Smooth muscle cell (in vitro differentiated cells): ENCODE measurements around the gene BMPR1B. TPM values are rescaled to one million over a fixed set of nuclear protein-coding genes. Genes with fewer than 3 reads are reported as not detected.

ENCODE experiments used
- DNase-seq: peaks from one replicate; lab custom pipeline; 2025; ENCODE audit not compliant: unreplicated experiment; lab: John Stamatoyannopoulos, UW
- H2AFZ ChIP-seq: fragments of 200-600 bp; sonication (generic); 2 replicates; pipeline ENCODE4 v1.6.0; 2016; ENCODE audit warnings: antibody characterized with exemption, low read depth, mild to moderate bottlenecking
- H3F3A ChIP-seq: fragments of 200-600 bp; sonication (generic); 2 replicates; pipeline ENCODE4 v1.6.0; 2017; ENCODE audit warnings: antibody characterized with exemption, low read depth
- H3K27ac ChIP-seq: fragments of 200-600 bp; sonication (generic); 2 replicates; pipeline ENCODE4 v1.5.1; 2016; ENCODE audit warnings: low read depth, mild to moderate bottlenecking
- H3K27me3 ChIP-seq: fragments of 200-600 bp; sonication (generic); 2 replicates; pipeline ENCODE4 v1.6.1; 2016; ENCODE audit warnings: low read depth, mild to moderate bottlenecking
- H3K36me3 ChIP-seq: fragments of 200-600 bp; sonication (generic); 2 replicates; pipeline ENCODE4 v1.5.1; 2016; ENCODE audit warnings: low read depth
- H3K4me1 ChIP-seq: fragments of 200-600 bp; sonication (generic); 2 replicates; pipeline ENCODE4 v1.5.1; 2016; ENCODE audit warnings: low read depth
- H3K4me2 ChIP-seq: fragments of 200-600 bp; sonication (generic); 2 replicates; pipeline ENCODE4 v1.6.0; 2016; ENCODE audit warnings: mild to moderate bottlenecking
- H3K4me3 ChIP-seq: fragments of 200-600 bp; sonication (generic); 2 replicates; pipeline ENCODE4 v1.5.1; 2016; ENCODE audit warnings: mild to moderate bottlenecking
- H3K79me2 ChIP-seq: fragments of 200-600 bp; sonication (generic); 2 replicates; pipeline ENCODE4 v1.6.0; 2016; ENCODE audit warnings: low read depth, mild to moderate bottlenecking
- H3K9ac ChIP-seq: fragments of 200-600 bp; sonication (generic); 2 replicates; pipeline ENCODE4 v1.6.0; 2016; ENCODE audit warnings: low read depth
- H3K9me3 ChIP-seq: fragments of 200-600 bp; sonication (generic); replicated peaks from 2 replicates; pipeline ENCODE4 v1.5.1; 2016; ENCODE audit warnings: low read depth
- H4K20me1 ChIP-seq: fragments of 200-600 bp; sonication (generic); 2 replicates; pipeline ENCODE4 v1.6.0; 2016; ENCODE audit warnings: low read depth
- WGBS: methylation state at CpG from one replicate; pipeline ENCODE4 v1.1.7; 2016; ENCODE audit warnings: low lambda C conversion rate; 5-methylcytosine and 5-hydroxymethylcytosine counted together
- polyA plus RNA-seq: library from polyadenylated mRNA; unstranded; fragments of >200 nt; fragmentation: Nextera tagmentation; extraction: Ambion mirVana; gene quantifications from 2 replicates; pipeline ENCODE4 v1.2.1, GENCODE V29; 2016
- total RNA-seq: library from RNA; depleted of rRNA; stranded (reverse); fragments of >200 nt; gene quantifications from 2 replicates; pipeline ENCODE4 v1.2.3, GENCODE V29; 2014
- TF ChIP-seq, protein P1 (sequence below): fragments of 200-600 bp; sonication (generic); IDR thresholded peaks from 2 replicates; pipeline ENCODE4 v1.5.1; 2017; ENCODE audit warnings: borderline replicate concordance, mild to moderate bottlenecking, antibody characterized with exemption; ENCODE audit not compliant: insufficient read depth, poor library complexity, severe bottlenecking

Gene BMPR1B
- total and polyA plus RNA-seq, 2 experiments from 2014 or later = 0.03 to 1.2 TPM

DNA sequence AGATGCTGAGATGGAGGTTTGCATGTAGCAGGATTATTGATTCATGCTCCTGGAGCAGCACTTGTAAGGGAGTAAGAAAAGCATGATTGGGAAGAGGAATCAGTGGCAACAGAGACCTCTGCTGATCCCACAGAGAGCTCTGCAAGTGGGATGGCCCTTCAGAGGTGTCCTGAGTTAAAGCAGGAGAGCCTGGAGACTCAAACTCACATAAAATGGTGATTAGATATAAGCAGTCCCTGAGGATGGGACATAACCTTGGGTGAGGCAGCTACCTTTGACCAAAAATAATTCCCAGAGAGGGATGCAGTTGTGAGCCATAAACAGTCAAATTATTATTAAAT lies 25.4 kb upstream of the BMPR1B start:
- no peaks in the 10 kb centered on the region for H3K4me1 ChIP-seq
- no peak overlapping the region for H2AFZ ChIP-seq
- no peaks in the 10 kb centered on the region for H3K27me3 ChIP-seq
- no peak overlapping the region for H3K4me3 ChIP-seq
- H3K79me2 ChIP-seq = no peaks in the 10 kb centered on the region
- no peaks in the 10 kb centered on the region for H3K9me3 ChIP-seq
- DNase-seq = no peak
- H4K20me1 ChIP-seq = no peaks in the 10 kb centered on the region
- no peaks in the 10 kb centered on the region for H3F3A ChIP-seq
- TF ChIP-seq, protein P1, sequence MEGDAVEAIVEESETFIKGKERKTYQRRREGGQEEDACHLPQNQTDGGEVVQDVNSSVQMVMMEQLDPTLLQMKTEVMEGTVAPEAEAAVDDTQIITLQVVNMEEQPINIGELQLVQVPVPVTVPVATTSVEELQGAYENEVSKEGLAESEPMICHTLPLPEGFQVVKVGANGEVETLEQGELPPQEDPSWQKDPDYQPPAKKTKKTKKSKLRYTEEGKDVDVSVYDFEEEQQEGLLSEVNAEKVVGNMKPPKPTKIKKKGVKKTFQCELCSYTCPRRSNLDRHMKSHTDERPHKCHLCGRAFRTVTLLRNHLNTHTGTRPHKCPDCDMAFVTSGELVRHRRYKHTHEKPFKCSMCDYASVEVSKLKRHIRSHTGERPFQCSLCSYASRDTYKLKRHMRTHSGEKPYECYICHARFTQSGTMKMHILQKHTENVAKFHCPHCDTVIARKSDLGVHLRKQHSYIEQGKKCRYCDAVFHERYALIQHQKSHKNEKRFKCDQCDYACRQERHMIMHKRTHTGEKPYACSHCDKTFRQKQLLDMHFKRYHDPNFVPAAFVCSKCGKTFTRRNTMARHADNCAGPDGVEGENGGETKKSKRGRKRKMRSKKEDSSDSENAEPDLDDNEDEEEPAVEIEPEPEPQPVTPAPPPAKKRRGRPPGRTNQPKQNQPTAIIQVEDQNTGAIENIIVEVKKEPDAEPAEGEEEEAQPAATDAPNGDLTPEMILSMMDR = no peak
- H3K9ac ChIP-seq = no peak overlapping the region
- H3K36me3 ChIP-seq = no peaks in the 10 kb centered on the region
- no peak overlapping the region for H3K4me2 ChIP-seq
- no peak overlapping the region for H3K27ac ChIP-seq

DNA sequence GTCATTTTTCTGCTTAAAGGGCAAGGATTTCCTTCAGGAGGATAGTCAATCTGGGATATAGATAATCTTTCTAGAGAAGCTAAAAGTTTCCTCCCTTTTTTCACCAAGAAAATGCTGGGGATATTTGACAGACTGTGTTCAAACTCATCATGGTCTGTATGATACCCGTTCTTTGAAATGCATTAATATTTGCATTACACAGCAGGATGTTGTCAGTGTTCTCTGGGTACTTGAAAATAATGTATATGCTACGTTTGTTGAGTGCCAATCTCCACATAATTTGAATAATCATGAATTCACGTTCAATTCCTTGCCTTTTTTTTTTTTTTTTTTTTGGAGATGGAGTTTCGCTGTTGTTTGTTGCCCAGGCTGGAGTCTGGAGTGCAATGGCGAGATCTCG lies 18.0 kb upstream of the BMPR1B start:
- Histone ChIP-seq H3K9me3 (no peaks in the 10 kb centered on the region), H3K4me3 (no peak overlapping the region), H4K20me1 (no peaks in the 10 kb centered on the region), H3K9ac (no peak overlapping the region), H3F3A (peaks cover 4% of the 10 kb centered on the region), H2AFZ (no peak overlapping the region), H3K36me3 (no peaks in the 10 kb centered on the region), H3K4me1 (no peaks in the 10 kb centered on the region), H3K4me2 (no peak overlapping the region), H3K27ac (no peak overlapping the region), H3K27me3 (peaks cover 7% of the 10 kb centered on the region), H3K79me2 (no peaks in the 10 kb centered on the region)
- no peak for DNase-seq
- WGBS = 85% methylated on average over 6 of the region's 6 CpGs
- TF ChIP-seq, protein P1 = no peak

DNA sequence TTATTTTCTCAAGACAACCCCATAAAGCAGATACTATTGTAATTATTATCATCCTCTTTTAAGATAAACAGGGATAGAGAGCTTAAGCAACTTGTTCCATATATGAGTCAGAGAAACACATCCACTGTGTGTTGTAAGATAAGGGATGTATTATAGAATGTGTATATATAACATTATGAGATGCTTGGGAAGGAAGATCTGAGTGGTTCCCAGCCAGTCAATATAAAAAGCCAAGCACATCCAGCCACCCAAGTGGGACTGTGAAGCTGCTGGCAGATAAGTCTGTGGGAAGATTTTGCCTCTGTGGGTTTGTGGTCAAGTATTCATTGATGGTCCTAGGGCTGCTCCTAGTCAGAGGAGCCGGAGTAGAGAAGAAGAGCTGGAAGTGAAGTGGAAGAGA lies 16.5 kb upstream of the BMPR1B start:
- Histone ChIP-seq H3K9me3 (no peaks in the 10 kb centered on the region), H3K36me3 (no peaks in the 10 kb centered on the region), H3K79me2 (no peaks in the 10 kb centered on the region), H3K27me3 (peaks cover 15% of the 10 kb centered on the region), H3K4me1 (no peaks in the 10 kb centered on the region), H3K4me2 (peak overlapping the region; percentile 39), H3F3A (peaks cover 4% of the 10 kb centered on the region), H3K9ac (no peak overlapping the region), H3K27ac (peak overlapping the region; percentile 61), H2AFZ (no peak overlapping the region), H3K4me3 (no peak overlapping the region), H4K20me1 (no peaks in the 10 kb centered on the region)
- no peak for DNase-seq
- TF ChIP-seq, protein P1 = no peak
- 32% methylated on average over 1 of the region's 1 CpG for WGBS

DNA sequence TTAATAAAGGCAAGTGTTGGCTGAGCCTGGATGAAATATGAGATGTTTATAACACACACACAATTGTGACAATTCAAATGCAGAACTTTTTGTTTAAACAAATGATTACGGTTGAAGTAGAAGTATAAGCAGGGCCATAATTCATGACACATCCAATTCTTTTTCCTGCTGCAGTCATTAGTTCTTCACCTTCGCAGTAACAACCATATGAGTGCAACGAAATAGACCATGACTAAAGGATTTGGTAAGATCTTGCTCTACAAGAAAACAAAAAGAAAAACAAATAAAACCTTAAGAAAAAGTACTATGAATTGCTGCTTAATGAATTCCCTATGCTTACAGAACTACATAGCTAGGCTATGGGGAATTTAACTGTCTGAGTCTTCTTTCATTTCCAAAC lies 13.9 kb upstream of the BMPR1B start:
- H3K36me3 ChIP-seq = no peaks in the 10 kb centered on the region
- WGBS = 90% methylated on average over 3 of the region's 3 CpGs
- no peaks in the 10 kb centered on the region for H4K20me1 ChIP-seq
- TF ChIP-seq, protein P1 = no peak
- H2AFZ ChIP-seq = no peak overlapping the region
- H3K4me1 ChIP-seq = no peaks in the 10 kb centered on the region
- no peak overlapping the region for H3K4me3 ChIP-seq
- DNase-seq = no peak
- H3K9ac ChIP-seq = no peak overlapping the region
- no peak overlapping the region for H3K4me2 ChIP-seq
- no peaks in the 10 kb centered on the region for H3K9me3 ChIP-seq
- H3K27ac ChIP-seq = no peak overlapping the region
- H3F3A ChIP-seq = peaks cover 4% of the 10 kb centered on the region
- no peaks in the 10 kb centered on the region for H3K79me2 ChIP-seq
- peaks cover 36% of the 10 kb centered on the region for H3K27me3 ChIP-seq
